CD14-positive monocyte (primary cell): Measurements from ENCODE around the gene AIG1. TPM values are rescaled to one million over a fixed set of nuclear protein-coding genes. Genes with fewer than 3 reads are reported as not detected.

Experiments used
- DNase-seq, 3 donors: peaks; one replicate each; pipeline ENCODE4 v3.0.0-alpha.2; 2011 to 2022
- H2AFZ ChIP-seq: 2 replicates; pipeline ENCODE4 v1.6.0; 2012; ENCODE audit warnings: mild to moderate bottlenecking, low read depth, low read length, inconsistent platforms; ENCODE audit not compliant: insufficient read depth, poor library complexity, severe bottlenecking
- H3K27ac ChIP-seq, 2 donors: 1 replicate in 1 of 2; 2 replicates in 1 of 2; pipeline ENCODE4 v1.5.1; 2012 to 2013; ENCODE audit warnings: low read length in 2 of 2, control low read depth in 1 of 2, inconsistent platforms in 1 of 2, low read depth in 1 of 2, mild to moderate bottlenecking in 1 of 2
- H3K27me3 ChIP-seq, 2 donors: one replicate each; pipeline versions ENCODE4 v1.6.0 to v1.6.1; 2011 to 2013; ENCODE audit warnings: low read length in 2 of 2; ENCODE audit not compliant: control insufficient read depth in 2 of 2, insufficient read depth in 2 of 2
- H3K36me3 ChIP-seq, 2 donors: replicated peaks in 1 of 2; 1 replicate in 1 of 2; 2 replicates in 1 of 2; pipeline versions ENCODE4 v1.5.1 to v1.6.1; 2012 to 2013; ENCODE audit warnings: low read length in 2 of 2, control low read depth in 1 of 2, inconsistent platforms in 1 of 2, mild to moderate bottlenecking in 1 of 2; ENCODE audit not compliant: insufficient read depth in 2 of 2, control insufficient read depth in 1 of 2
- H3K4me1 ChIP-seq, 2 donors: 1 replicate in 1 of 2; 2 replicates in 1 of 2; pipeline versions ENCODE4 v1.5.1 to v1.6.1; 2012 to 2013; ENCODE audit warnings: low read length in 2 of 2, control low read depth in 1 of 2, inconsistent platforms in 1 of 2, mild to moderate bottlenecking in 1 of 2, moderate library complexity in 1 of 2; ENCODE audit not compliant: insufficient read depth in 2 of 2, control insufficient read depth in 1 of 2
- H3K4me2 ChIP-seq: replicated peaks from 2 replicates; pipeline ENCODE3; 2012; ENCODE audit warnings: low read length, moderate library complexity, mild to moderate bottlenecking; ENCODE audit not compliant: poor library complexity, severe bottlenecking; ENCODE audit errors: extremely low read depth
- H3K4me3 ChIP-seq, 3 experiments: fragments of 200-600 bp in 1 of 3; sonication (generic) in 1 of 3; replicated peaks in 1 of 3; 1 replicate in 2 of 3; 2 replicates in 1 of 3; pipeline ENCODE4 v1.5.1; 2011 to 2013; ENCODE audit warnings: low read length in 3 of 3, mild to moderate bottlenecking in 3 of 3, control low read depth in 2 of 3, low read depth in 2 of 3, inconsistent platforms in 1 of 3, moderate library complexity in 1 of 3
- H3K79me2 ChIP-seq: 2 replicates; pipeline ENCODE4 v1.6.0; 2012; ENCODE audit warnings: mild to moderate bottlenecking, control low read depth, inconsistent platforms, low read length, moderate library complexity; ENCODE audit not compliant: insufficient read depth
- H3K9ac ChIP-seq: 2 replicates; pipeline ENCODE4 v1.6.0; 2017; ENCODE audit warnings: low read length, mild to moderate bottlenecking; ENCODE audit not compliant: insufficient read depth, poor library complexity, severe bottlenecking
- H3K9me3 ChIP-seq, 2 donors: replicated peaks in 1 of 2; 1 replicate in 1 of 2; 2 replicates in 1 of 2; pipeline versions ENCODE4 v1.5.1 to v1.6.1; 2012 to 2013; ENCODE audit warnings: low read length in 2 of 2, control low read depth in 1 of 2; ENCODE audit not compliant: control insufficient read depth in 1 of 2, insufficient read depth in 1 of 2
- H4K20me1 ChIP-seq: 2 replicates; pipeline ENCODE4 v1.6.0; 2012; ENCODE audit warnings: mild to moderate bottlenecking, low read length, control low read depth, moderate library complexity; ENCODE audit not compliant: insufficient read depth
- H3K27ac Mint-ChIP-seq, 7 donors: one replicate each; pipeline ENCODE4 v1.8.0; 2020; ENCODE audit warnings: mild to moderate bottlenecking in 7 of 7, mixed read lengths in 7 of 7, moderate library complexity in 6 of 7, inconsistent platforms in 2 of 7
- H3K27me3 Mint-ChIP-seq, 3 donors: one replicate each; pipeline ENCODE4 v1.8.0; 2021 to 2022; ENCODE audit warnings: low read depth in 3 of 3, mild to moderate bottlenecking in 3 of 3, mixed read lengths in 3 of 3, moderate library complexity in 3 of 3, inconsistent platforms in 1 of 3
- H3K36me3 Mint-ChIP-seq, 2 donors: one replicate each; pipeline ENCODE4 v1.8.0; 2020; ENCODE audit warnings: mixed read lengths in 2 of 2, inconsistent platforms in 1 of 2, mild to moderate bottlenecking in 1 of 2
- H3K4me1 Mint-ChIP-seq: one replicate; pipeline ENCODE4 v1.8.0; 2020; ENCODE audit warnings: mild to moderate bottlenecking, mixed read lengths
- H3K4me3 Mint-ChIP-seq, 2 donors: one replicate each; pipeline ENCODE4 v1.8.0; 2020; ENCODE audit warnings: mild to moderate bottlenecking in 2 of 2, mixed read lengths in 2 of 2, moderate library complexity in 1 of 2
- H3K9me3 Mint-ChIP-seq, 7 donors: one replicate each; pipeline ENCODE4 v1.8.0; 2020 to 2022; ENCODE audit warnings: mixed read lengths in 7 of 7, mild to moderate bottlenecking in 6 of 7, moderate library complexity in 6 of 7, inconsistent platforms in 2 of 7
- whole genome bisulfite sequencing: methylation state at CpG from one replicate; pipeline ENCODE4 v1.1.5; 2013; ENCODE audit warnings: missing lambda C conversion rate; ENCODE audit not compliant: insufficient coverage; 5-methylcytosine and 5-hydroxymethylcytosine counted together
- intact Hi-C, 2 donors: fragments of 100-400 bp; cut with micrococcal nuclease; formaldehyde crosslinking; loops; one replicate each; pipeline versions ENCODE4 v1.15.0 to v1.15.1; 2023
- polyA plus RNA-seq, 3 donors: library from polyadenylated mRNA; depleted of rRNA in 1 of 3; unstranded in 2 of 3; stranded (reverse) in 1 of 3; fragments of 300-500 nt in 2 of 3; fragments of >200 nt in 1 of 3; fragmentation: Illumina TruSeq in 2 of 3; gene quantifications; 1 replicate in 2 of 3; 2 replicates in 1 of 3; pipeline ENCODE4 v1.2.3, GENCODE V29; 2012 to 2021
- TF ChIP-seq, protein P1 (sequence below): fragments of 200-600 bp; IDR thresholded peaks from one replicate; pipeline ENCODE4 v1.8.0; 2022; ENCODE audit warnings: antibody characterized with exemption, mild to moderate bottlenecking

Gene AIG1
- polyA plus RNA-seq, 3 donors, result 6.7 to 7.6 (median 6.8) TPM

DNA sequence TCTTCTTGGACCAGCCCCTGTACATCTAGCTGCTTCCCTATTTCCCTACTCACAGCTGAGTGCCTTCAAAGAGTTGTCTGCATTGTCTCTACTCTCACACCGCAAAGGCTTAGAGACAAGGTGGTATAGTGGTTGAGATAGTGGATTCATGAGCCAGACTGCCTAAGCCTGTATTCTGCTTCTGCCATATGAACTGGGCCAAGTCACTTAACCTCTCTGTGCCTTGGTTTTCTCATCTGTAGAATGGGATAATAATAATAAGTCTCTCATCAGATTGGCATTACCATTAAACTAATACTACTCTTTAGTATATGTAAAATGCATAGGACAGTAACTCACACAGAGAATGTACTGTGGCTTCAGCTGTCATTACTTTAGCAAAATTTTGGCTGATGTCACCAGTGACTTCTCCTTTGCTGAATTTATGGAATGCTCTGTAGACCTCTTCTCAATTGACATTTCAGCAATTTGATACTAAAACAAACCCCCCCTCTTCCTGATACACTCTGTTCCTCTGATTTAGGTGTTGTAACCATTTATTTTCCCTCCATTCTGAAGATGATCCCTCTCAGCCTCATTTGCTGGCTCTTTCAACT lies 233.7 kb downstream of the AIG1 start:
- H3K9me3 Mint-ChIP-seq, result peaks cover 0 to 3% (median 0%) of the 10 kb centered on the region in 7 donors
- H2AFZ ChIP-seq, result no peak overlapping the region
- H4K20me1 ChIP-seq, result no peaks in the 10 kb centered on the region
- WGBS, result no CpG with 5 or more reads among the region's 1 CpG
- no peak overlapping the region for H3K27ac ChIP-seq
- no peaks in the 10 kb centered on the region for H3K4me1 ChIP-seq
- no peaks in the 10 kb centered on the region for H3K27me3 ChIP-seq
- TF ChIP-seq, protein P1, sequence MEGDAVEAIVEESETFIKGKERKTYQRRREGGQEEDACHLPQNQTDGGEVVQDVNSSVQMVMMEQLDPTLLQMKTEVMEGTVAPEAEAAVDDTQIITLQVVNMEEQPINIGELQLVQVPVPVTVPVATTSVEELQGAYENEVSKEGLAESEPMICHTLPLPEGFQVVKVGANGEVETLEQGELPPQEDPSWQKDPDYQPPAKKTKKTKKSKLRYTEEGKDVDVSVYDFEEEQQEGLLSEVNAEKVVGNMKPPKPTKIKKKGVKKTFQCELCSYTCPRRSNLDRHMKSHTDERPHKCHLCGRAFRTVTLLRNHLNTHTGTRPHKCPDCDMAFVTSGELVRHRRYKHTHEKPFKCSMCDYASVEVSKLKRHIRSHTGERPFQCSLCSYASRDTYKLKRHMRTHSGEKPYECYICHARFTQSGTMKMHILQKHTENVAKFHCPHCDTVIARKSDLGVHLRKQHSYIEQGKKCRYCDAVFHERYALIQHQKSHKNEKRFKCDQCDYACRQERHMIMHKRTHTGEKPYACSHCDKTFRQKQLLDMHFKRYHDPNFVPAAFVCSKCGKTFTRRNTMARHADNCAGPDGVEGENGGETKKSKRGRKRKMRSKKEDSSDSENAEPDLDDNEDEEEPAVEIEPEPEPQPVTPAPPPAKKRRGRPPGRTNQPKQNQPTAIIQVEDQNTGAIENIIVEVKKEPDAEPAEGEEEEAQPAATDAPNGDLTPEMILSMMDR, result no peak
- H3K79me2 ChIP-seq, result no peaks in the 10 kb centered on the region
- no peak overlapping the region for H3K27ac Mint-ChIP-seq
- no peaks in the 10 kb centered on the region for H3K36me3 ChIP-seq
- H3K9me3 ChIP-seq, result no peaks in the 10 kb centered on the region
- H3K4me3 Mint-ChIP-seq, result no peak overlapping the region
- no peaks in the 10 kb centered on the region for H3K4me1 Mint-ChIP-seq
- DNase-seq, result no peak
- no peak overlapping the region for H3K4me3 ChIP-seq
- no peaks in the 10 kb centered on the region for H3K27me3 Mint-ChIP-seq
- no peak overlapping the region for H3K9ac ChIP-seq
- H3K4me2 ChIP-seq, result no peak overlapping the region
- intact Hi-C loops, result no loop called here
- H3K36me3 Mint-ChIP-seq, result no peaks in the 10 kb centered on the region

DNA sequence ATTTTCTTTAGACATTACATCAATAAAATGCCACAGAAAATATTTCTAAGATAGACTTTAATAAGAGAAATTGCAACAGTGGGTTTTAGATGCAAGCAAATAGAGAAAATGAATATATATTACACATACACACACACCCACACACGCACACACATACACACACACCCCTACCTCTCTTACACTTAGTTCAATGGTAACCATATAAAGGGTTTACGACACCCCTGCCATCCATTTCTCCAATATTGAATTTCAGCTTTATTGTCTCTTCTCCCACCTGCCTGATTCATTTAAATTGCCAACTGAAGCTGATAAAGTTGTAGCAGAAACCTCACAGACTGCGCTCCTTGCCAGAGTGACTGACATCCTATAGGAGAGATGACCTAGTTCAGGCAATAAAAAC lies 235.2 kb downstream of the AIG1 start:
- no CpG with 5 or more reads among the region's 3 CpGs for WGBS
- H3K4me1 Mint-ChIP-seq, result no peaks in the 10 kb centered on the region
- Histone ChIP-seq H3K9ac (no peak overlapping the region), H3K9me3 (no peaks in the 10 kb centered on the region), H3K27ac (no peak overlapping the region), H3K79me2 (no peaks in the 10 kb centered on the region), H3K27me3 (no peaks in the 10 kb centered on the region), H3K36me3 (no peaks in the 10 kb centered on the region), H3K4me3 (no peak overlapping the region), H2AFZ (no peak overlapping the region), H3K4me1 (no peaks in the 10 kb centered on the region), H4K20me1 (no peaks in the 10 kb centered on the region), H3K4me2 (no peak overlapping the region)
- no peaks in the 10 kb centered on the region for H3K36me3 Mint-ChIP-seq
- intact Hi-C loops, result no loop called here
- H3K4me3 Mint-ChIP-seq, result no peak overlapping the region
- H3K27me3 Mint-ChIP-seq, result no peaks in the 10 kb centered on the region
- no peak for DNase-seq
- H3K9me3 Mint-ChIP-seq, result peaks cover 0 to 3% (median 0%) of the 10 kb centered on the region in 7 donors
- TF ChIP-seq, protein P1, result no peak
- no peak overlapping the region for H3K27ac Mint-ChIP-seq
